ENCODE measurements around the gene ISOC2. TPM values are rescaled to one million over a fixed set of nuclear protein-coding genes. Genes with fewer than 3 reads are reported as not detected.

ISOC2 gene, protein sequence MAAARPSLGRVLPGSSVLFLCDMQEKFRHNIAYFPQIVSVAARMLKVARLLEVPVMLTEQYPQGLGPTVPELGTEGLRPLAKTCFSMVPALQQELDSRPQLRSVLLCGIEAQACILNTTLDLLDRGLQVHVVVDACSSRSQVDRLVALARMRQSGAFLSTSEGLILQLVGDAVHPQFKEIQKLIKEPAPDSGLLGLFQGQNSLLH
- total RNA-seq: 100 to 1,000 TPM in 2 of 4 donors, 10 to 100 TPM in 2; 71.1 to 142 (median 97.6) TPM

DNA sequence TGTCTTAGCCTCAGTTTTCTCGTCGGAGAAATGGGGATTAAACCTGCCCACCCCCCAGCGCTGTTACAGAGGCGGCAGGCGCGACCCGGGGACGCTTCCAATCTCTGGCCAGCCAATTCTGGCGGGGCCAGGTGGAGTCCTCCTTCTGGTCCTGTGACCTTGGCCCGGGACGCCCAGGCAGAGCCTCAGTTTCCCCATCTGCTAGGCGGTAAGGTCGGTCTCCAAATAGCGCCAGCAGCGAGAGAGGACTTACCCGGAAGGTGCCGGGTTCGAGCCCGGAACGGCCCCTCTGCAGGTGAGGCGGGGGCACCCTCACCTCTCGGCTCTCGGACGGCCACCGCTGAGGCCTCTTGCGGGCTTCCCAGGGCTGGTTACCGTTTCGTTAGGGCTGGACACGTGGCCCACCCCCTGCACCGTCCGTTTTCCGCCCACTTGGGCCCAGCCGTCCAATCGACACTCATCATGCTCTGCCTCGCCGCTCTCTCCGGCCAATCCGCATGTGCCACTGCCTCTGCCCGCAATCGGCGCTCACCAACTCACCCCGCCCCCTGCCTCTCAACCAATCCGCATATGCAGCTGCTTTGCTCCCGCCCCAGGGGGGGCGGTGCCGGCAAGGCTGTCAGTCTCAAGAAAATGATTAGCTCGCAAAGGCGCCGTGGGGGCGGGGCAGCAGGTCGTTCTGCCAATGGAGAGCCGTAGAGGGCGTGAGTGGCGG is at the start of gene ISOC2:
Gene ISOC2, minus strand, starts transcription at position 384 of the 715 bp plus-strand sequence. CDS start 5,156 bp downstream, outside the sequence.
- peak within 1 kb of the TSS; percentile 91 to 98 (median 96) for H3K27ac ChIP-seq
- WGBS, 2 donors (ENCODE audit: low coverage in 1 of 2): 1% methylated on average over 53 of the region's 54 CpGs; no CpG with 5 or more reads in 1 of the 2 donors
- H3K4me1 ChIP-seq: peaks cover 6 to 28% (median 20%) of the 10 kb centered on the region in 4 donors
- H3K36me3 ChIP-seq: no peaks in the 10 kb centered on the region
- H3K27me3 ChIP-seq: no peaks in the 10 kb centered on the region
- in situ Hi-C loops (cut with MboI; ENCODE audit: low pct_ligation_motif_present in 1 of 4, low pct_unique_long_range_greater_than_20kb in 1 of 4, low sequenced_read_pairs in 3 of 4) (no loop called here), intact Hi-C loops (cut with DNase I; ENCODE audit: low total_unique reads) (no loop called here)
- TF ChIP-seq POLR2AphosphoS5 (IDR thresholded peaks at IDR 0.05): peak; percentile 52 to 80 (median 68)
- TF ChIP-seq EP300 (IDR thresholded peaks at IDR 0.05; ENCODE audit: low read depth): no peak
- TF ChIP-seq, protein P1, sequence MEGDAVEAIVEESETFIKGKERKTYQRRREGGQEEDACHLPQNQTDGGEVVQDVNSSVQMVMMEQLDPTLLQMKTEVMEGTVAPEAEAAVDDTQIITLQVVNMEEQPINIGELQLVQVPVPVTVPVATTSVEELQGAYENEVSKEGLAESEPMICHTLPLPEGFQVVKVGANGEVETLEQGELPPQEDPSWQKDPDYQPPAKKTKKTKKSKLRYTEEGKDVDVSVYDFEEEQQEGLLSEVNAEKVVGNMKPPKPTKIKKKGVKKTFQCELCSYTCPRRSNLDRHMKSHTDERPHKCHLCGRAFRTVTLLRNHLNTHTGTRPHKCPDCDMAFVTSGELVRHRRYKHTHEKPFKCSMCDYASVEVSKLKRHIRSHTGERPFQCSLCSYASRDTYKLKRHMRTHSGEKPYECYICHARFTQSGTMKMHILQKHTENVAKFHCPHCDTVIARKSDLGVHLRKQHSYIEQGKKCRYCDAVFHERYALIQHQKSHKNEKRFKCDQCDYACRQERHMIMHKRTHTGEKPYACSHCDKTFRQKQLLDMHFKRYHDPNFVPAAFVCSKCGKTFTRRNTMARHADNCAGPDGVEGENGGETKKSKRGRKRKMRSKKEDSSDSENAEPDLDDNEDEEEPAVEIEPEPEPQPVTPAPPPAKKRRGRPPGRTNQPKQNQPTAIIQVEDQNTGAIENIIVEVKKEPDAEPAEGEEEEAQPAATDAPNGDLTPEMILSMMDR (IDR thresholded peaks at IDR 0.05): peak in 1 of 5 experiments; percentile 10
- peak; percentile 73 for TF ChIP-seq POLR2A (IDR thresholded peaks at IDR 0.05)
- no peaks in the 10 kb centered on the region for H3K9me3 ChIP-seq
- H3K4me3 ChIP-seq: peak within 1 kb of the TSS; percentile 74 to 98 (median 86)
- DNase-seq: peak; percentile 100

DNA sequence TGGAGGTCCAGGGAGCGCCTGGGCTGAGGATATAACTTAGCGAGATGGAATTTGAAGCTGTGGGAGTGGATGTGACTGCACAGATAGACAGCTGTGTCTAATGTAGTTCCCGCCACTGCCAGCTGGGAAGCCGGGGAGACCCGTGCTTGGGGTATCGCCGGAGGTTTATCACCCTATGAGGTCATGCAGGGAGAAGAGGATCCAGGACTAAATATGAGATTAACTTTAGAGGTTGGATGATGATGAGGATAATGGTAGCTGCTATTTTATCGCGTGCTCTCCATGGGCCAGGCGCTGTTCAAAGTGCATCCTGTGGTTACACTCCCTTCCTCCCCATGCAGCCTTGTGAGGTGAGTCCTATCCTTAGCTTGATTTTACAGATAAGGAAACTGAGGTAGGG is 46.7 kb upstream of the ISOC2 start:
- 67 to 90% methylated on average over 4 to 10 of the region's 10 CpGs for WGBS, 2 donors (ENCODE audit: low coverage in 1 of 2)
- intact Hi-C loops (cut with DNase I; ENCODE audit: low total_unique reads): loop anchor here (10.0 kb wide), 1 partner anchor 363 kb away; the partner anchor contains the start of gene TNNT1
- no peak for DNase-seq
- H3K9me3 ChIP-seq: no peaks in the 10 kb centered on the region
- H3K36me3 ChIP-seq: no peaks in the 10 kb centered on the region
- no peak overlapping the region for H3K4me3 ChIP-seq
- in situ Hi-C loops (cut with MboI; ENCODE audit: low pct_ligation_motif_present in 1 of 4, low pct_unique_long_range_greater_than_20kb in 1 of 4, low sequenced_read_pairs in 3 of 4): loop anchor here in 2 of 4 donors (10.0 kb wide), 1 partner anchor 363 kb away; the partner anchor contains the start of gene TNNT1 (in 2 of the 2)
- H3K27me3 ChIP-seq: peaks cover under 1% of the 10 kb centered on the region
- H3K27ac ChIP-seq: no peak overlapping the region
- peaks cover 0 to 10% (median 5%) of the 10 kb centered on the region in 4 donors for H3K4me1 ChIP-seq
- TF ChIP-seq, protein P1 (IDR thresholded peaks at IDR 0.05): no peak
- TF ChIP-seq EP300 (IDR thresholded peaks at IDR 0.05; ENCODE audit: low read depth) (no peak), POLR2AphosphoS5 (IDR thresholded peaks at IDR 0.05) (no peak), POLR2A (IDR thresholded peaks at IDR 0.05) (no peak)

DNA sequence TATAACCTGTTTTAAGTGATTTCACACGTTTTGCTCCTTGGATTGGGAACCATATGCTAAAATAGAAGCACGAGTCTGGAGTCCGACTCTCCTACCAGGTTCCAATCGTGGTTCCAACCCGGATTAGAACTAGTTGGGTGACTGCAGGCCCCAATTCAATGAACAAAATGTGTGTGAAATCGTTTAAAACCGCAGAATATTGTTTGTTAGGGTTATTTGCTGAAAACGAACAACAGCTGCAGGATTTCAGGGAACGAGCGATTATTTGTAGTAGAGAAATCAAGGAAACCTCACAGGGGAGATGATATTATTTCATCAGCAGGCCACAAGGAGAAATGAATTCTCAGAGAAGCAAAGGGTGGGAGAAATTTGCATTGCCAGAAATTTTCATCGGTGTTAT is 43.5 kb upstream of the ISOC2 start:
- no peak for TF ChIP-seq EP300 (IDR thresholded peaks at IDR 0.05; ENCODE audit: low read depth)
- no peak for TF ChIP-seq POLR2A (IDR thresholded peaks at IDR 0.05)
- TF ChIP-seq POLR2AphosphoS5 (IDR thresholded peaks at IDR 0.05): no peak
- TF ChIP-seq, protein P1 (IDR thresholded peaks at IDR 0.05): no peak
- Histone ChIP-seq H3K27ac (no peak overlapping the region), H3K27me3 (no peaks in the 10 kb centered on the region), H3K36me3 (no peaks in the 10 kb centered on the region), H3K4me1 (peaks cover 0 to 10% (median 5%) of the 10 kb centered on the region in 4 donors), H3K4me3 (no peak overlapping the region), H3K9me3 (no peaks in the 10 kb centered on the region)
- intact Hi-C loops (cut with DNase I; ENCODE audit: low total_unique reads): loop anchor here (2.0 to 10.0 kb wide), 2 partner anchors 38 to 360 kb away; partner anchors contain the start of gene TNNT1
- DNase-seq: no peak
- in situ Hi-C loops (cut with MboI; ENCODE audit: low pct_ligation_motif_present in 1 of 4, low pct_unique_long_range_greater_than_20kb in 1 of 4, low sequenced_read_pairs in 3 of 4): loop anchor here in 2 of 4 donors (10.0 kb wide), 1 partner anchor 360 kb away; the partner anchor contains the start of gene TNNT1 (in 2 of the 2)
- WGBS, 2 donors (ENCODE audit: low coverage in 1 of 2): 82 to 89% methylated on average over 11 of the region's 11 CpGs

DNA sequence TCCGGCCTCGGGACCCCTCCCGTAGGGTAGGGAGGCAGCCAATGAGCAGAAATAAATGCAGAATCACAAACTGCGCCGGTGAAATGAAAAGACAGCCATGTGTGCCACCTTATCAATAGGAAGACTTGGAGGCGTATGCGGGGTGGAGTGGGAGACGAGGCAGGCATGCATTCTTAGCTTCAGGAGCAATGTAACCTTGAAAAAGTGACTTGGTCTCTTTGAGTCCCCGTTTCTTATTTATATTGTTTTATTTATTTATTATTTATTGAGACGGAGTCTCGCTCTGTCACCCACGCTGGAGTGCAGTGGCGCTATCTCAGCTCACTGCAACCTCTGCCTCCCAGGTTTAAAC is 42.8 kb upstream of the ISOC2 start:
- no peak for DNase-seq
- in situ Hi-C loops (cut with MboI; ENCODE audit: low pct_ligation_motif_present in 1 of 4, low pct_unique_long_range_greater_than_20kb in 1 of 4, low sequenced_read_pairs in 3 of 4) (loop anchor here in 2 of 4 donors (10.0 kb wide), 1 partner anchor 359 kb away; the partner anchor contains the start of gene TNNT1 (in 2 of the 2)), intact Hi-C loops (cut with DNase I; ENCODE audit: low total_unique reads) (loop anchor here (2.0 to 10.0 kb wide), 2 partner anchors 37 to 359 kb away; partner anchors contain the start of gene TNNT1)
- peaks cover 0 to 10% (median 5%) of the 10 kb centered on the region in 4 donors for H3K4me1 ChIP-seq
- 11 to 27% methylated on average over 9 to 13 of the region's 13 CpGs for WGBS, 2 donors (ENCODE audit: low coverage in 1 of 2)
- H3K27ac ChIP-seq: peak overlapping the region in 3 of 4 donors; percentile 74 to 82 (median 77)
- no peaks in the 10 kb centered on the region for H3K36me3 ChIP-seq
- H3K9me3 ChIP-seq: no peaks in the 10 kb centered on the region
- no peaks in the 10 kb centered on the region for H3K27me3 ChIP-seq
- peak overlapping the region in 2 of 4 donors; percentile 34 to 51 for H3K4me3 ChIP-seq
- TF ChIP-seq POLR2AphosphoS5 (IDR thresholded peaks at IDR 0.05) (no peak), EP300 (IDR thresholded peaks at IDR 0.05; ENCODE audit: low read depth) (no peak), POLR2A (IDR thresholded peaks at IDR 0.05) (no peak)
- TF ChIP-seq, protein P1 (IDR thresholded peaks at IDR 0.05): no peak

All from transverse colon (tissue), 4 donors.